Lower leg skin (tissue), 4 donors: ENCODE results near the gene CACNA2D4. TPM values are rescaled to one million over a fixed set of nuclear protein-coding genes. Genes with fewer than 3 reads are reported as not detected.

Experiments
- DNase-seq, 2 donors: peaks; one replicate each; pipeline ENCODE4 v3.0.0-alpha.2; 2019; ENCODE audit warnings: low spot score in 2 of 2
- H3K4me3 ChIP-seq: fragments of 200-600 bp; sonication (generic); 2 replicates; pipeline ENCODE4 v1.5.1; 2017; ENCODE audit warnings: mild to moderate bottlenecking, low read depth; ENCODE audit not compliant: poor library complexity, severe bottlenecking
- CTCF ChIP-seq, 3 donors: fragments of 450-650 bp; IDR thresholded peaks; one replicate each; pipeline ENCODE4 v1.5.1; 2016; ENCODE audit warnings: antibody characterized with exemption in 3 of 3, mild to moderate bottlenecking in 3 of 3, moderate library complexity in 2 of 3
- POLR2A ChIP-seq, 2 donors: fragments of 450-650 bp; IDR thresholded peaks; one replicate each; pipeline ENCODE4 v1.6.1; 2016 to 2017; ENCODE audit warnings: antibody characterized with exemption in 2 of 2, mild to moderate bottlenecking in 1 of 2, moderate library complexity in 1 of 2
- WGBS, 2 donors: methylation state at CpG; one replicate each; pipeline ENCODE4 v1.1.5; 2018; 5-methylcytosine and 5-hydroxymethylcytosine counted together
- intact Hi-C: fragments of 100-400 bp; cut with DNase I; formaldehyde crosslinking; loops from one replicate; pipeline ENCODE4 v1.15.0; 2023; ENCODE audit warnings: low total_unique reads
- total RNA-seq, 4 donors: library from RNA; depleted of rRNA; stranded (reverse); fragments of >200 nt; gene quantifications; one replicate each; pipeline ENCODE4 v1.1.0, GENCODE V29; 2016

CACNA2D4 gene
- total RNA-seq, 4 donors from 2014 or later, result 2.3 to 4.0 (median 3.1) TPM

DNA sequence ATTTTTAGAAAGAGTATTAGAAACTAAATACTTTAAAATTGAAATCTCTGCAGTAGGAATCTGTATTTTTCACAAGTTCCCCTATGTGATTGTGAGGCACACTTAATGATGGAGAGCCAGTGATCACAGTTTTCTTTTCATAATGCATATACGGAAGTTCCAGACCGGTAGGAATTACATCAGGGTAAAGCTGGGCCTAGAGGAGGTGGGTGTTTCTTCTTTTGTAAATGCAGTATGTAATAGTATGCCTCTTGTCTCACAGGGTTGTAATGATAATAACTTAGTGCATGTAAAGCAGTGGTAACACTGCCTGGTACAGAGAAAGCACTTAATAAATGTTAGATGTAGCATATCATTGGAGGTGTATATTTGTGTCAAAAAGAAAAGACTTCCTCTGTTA is 155.3 kb downstream of the CACNA2D4 start:
- no peak overlapping the region for H3K4me3 ChIP-seq
- no peak for TF ChIP-seq POLR2A (IDR thresholded peaks at IDR 0.05)
- WGBS, 2 donors, result 88 to 95% methylated on average over 2 of the region's 2 CpGs
- no peak for DNase-seq
- intact Hi-C loops, result no loop called here

DNA sequence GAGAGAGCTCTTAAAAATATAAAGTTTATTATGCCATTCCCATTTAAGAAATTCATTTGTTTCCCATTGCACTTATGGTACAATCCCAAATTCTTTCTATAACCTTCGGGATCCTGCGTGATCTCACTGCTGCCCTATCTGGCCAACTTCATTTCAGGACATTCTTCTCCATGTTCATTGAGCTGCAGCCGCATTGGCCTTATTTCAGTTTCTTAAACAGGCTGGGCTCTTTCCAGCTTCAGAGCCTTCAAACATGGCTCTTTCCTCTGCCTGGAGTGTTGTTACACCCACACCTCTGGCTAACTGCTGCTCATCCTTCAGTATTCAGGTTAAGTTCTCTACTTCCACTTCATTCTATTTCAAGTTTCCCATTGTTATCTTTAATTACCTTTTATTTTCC is 156.6 kb downstream of the CACNA2D4 start:
- no peak overlapping the region for H3K4me3 ChIP-seq
- intact Hi-C loops, result no loop called here
- DNase-seq, result no peak
- 71 to 85% methylated on average over 3 of the region's 3 CpGs for WGBS, 2 donors
- no peak for TF ChIP-seq POLR2A (IDR thresholded peaks at IDR 0.05)
- no peak for TF ChIP-seq CTCF (IDR thresholded peaks at IDR 0.05)

GRCh38 chr12:1760566-1761382 is 157.7 kb downstream of the CACNA2D4 start:
- 84 to 88% methylated on average over 2 of the region's 2 CpGs for WGBS, 2 donors
- TF ChIP-seq POLR2A (IDR thresholded peaks at IDR 0.05), result no peak
- no peak for TF ChIP-seq CTCF (IDR thresholded peaks at IDR 0.05)
- no peak overlapping the region for H3K4me3 ChIP-seq
- intact Hi-C loops, result no loop called here
- DNase-seq, result no peak

DNA sequence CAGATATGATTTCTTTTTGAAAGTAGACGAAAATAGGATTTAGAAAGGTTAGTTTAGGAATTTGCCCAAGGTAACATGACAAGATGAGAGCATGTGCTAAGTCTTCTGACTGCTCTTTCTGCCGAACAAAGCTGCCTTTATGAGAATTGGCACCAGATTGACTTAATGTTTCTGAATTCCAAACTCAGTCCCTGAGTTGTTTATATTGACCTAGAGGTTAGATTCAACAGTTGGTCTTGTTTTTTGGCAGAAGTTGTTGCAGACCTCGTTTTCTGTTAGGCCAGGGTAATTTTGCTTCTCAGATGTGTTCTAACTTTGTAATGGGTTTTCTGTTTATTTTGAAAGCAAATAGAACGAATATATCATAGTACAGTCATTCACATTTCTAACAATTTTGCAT is 159.6 kb downstream of the CACNA2D4 start:
- 48 to 49% methylated on average over 4 of the region's 4 CpGs for WGBS, 2 donors
- no peak overlapping the region for H3K4me3 ChIP-seq
- intact Hi-C loops, result no loop called here
- DNase-seq, result no peak
- no peak for TF ChIP-seq POLR2A (IDR thresholded peaks at IDR 0.05)
- no peak for TF ChIP-seq CTCF (IDR thresholded peaks at IDR 0.05)

GRCh38 chr12:1758376-1758775 is 160.1 kb downstream of the CACNA2D4 start:
- WGBS, 2 donors, result 90 to 94% methylated on average over 2 of the region's 2 CpGs
- intact Hi-C loops, result no loop called here
- H3K4me3 ChIP-seq, result no peak overlapping the region
- TF ChIP-seq POLR2A (IDR thresholded peaks at IDR 0.05), result no peak
- no peak for DNase-seq

DNA sequence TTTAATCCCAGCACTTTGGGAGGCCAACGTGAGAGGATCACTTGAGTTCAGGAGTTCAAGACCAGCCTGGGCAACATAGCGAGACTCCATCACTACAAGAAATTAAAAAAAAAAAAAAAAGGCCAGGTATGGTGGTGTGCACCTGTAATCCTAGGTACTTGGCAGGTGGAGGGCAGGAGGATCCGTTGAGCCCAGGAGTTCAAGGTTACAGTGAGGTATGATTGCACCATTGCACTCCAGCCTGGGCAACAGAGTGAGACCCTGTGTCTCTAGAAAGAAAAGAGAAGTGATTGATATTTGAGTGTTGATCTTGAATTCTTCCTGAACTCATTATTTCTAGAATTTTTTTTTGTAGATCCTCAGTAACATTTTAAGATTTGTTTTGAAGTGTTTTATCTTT is 168.2 kb downstream of the CACNA2D4 start:
- intact Hi-C loops, result no loop called here
- no peak overlapping the region for H3K4me3 ChIP-seq
- WGBS, 2 donors, result 94 to 97% methylated on average over 3 of the region's 3 CpGs
- TF ChIP-seq CTCF (IDR thresholded peaks at IDR 0.05) (no peak), POLR2A (IDR thresholded peaks at IDR 0.05) (no peak)
- DNase-seq, result no peak

DNA sequence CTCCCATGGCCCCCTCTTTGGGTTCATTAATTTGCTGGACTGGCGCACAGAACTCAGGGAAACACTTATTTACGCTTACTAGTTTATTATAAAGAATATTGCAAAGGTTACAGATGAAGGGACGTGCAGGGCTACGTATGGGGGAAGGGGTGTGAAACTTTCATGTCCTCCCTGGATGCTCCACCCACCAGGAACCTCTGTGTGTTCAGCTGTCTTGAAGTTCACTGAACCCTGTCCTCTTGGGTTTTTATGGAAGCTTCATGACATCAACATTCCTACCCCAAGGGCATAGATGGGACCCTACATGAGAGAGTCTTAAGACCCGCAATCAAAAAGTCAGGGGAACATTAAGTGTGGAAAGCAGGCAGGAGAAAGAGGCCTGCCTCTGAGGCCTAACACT is 169.4 kb downstream of the CACNA2D4 start:
- H3K4me3 ChIP-seq, result no peak overlapping the region
- intact Hi-C loops, result no loop called here
- TF ChIP-seq CTCF (IDR thresholded peaks at IDR 0.05) (no peak), POLR2A (IDR thresholded peaks at IDR 0.05) (no peak)
- DNase-seq, result no peak
- 97% methylated on average over 5 of the region's 5 CpGs for WGBS, 2 donors
